Keratinocyte (primary cell): ENCODE data around the gene KCND2. TPM values are rescaled to one million over a fixed set of nuclear protein-coding genes. Genes with fewer than 3 reads are reported as not detected.

Experiments used
- DNase-seq: peaks from one replicate; pipeline ENCODE4 v3.0.0-alpha.2; 2011; ENCODE audit warnings: low read depth, missing footprints, low spot score
- FAIRE-seq: peaks from 2 replicates; lab custom pipeline; 2011; peaks lifted over from hg19 to GRCh38; lab: Jason Lieb, UNC
- H2AFZ ChIP-seq: 2 replicates; pipeline ENCODE4 v1.6.0; 2012; ENCODE audit warnings: low read length, control low read depth, inconsistent platforms; ENCODE audit not compliant: control insufficient read depth
- H3K27ac ChIP-seq: 2 replicates; pipeline ENCODE4 v1.5.1; 2011; ENCODE audit warnings: low read length; ENCODE audit not compliant: control insufficient read depth, insufficient read depth
- H3K27me3 ChIP-seq: 3 replicates; pipeline ENCODE4 v1.6.0; 2011; ENCODE audit warnings: low read length; ENCODE audit not compliant: control insufficient read depth, insufficient read depth; ENCODE audit errors: extremely low read depth
- H3K36me3 ChIP-seq, 2 experiments: 2 replicates in 1 of 2; 3 replicates in 1 of 2; pipeline ENCODE4 v1.5.1; 2011; ENCODE audit warnings: low read length in 2 of 2, mild to moderate bottlenecking in 1 of 2; ENCODE audit not compliant: control insufficient read depth in 2 of 2, insufficient read depth in 2 of 2; ENCODE audit errors: extremely low read depth in 1 of 2
- H3K4me1 ChIP-seq: 3 replicates; pipeline ENCODE4 v1.5.1; 2011; ENCODE audit warnings: low read length; ENCODE audit not compliant: control insufficient read depth, insufficient read depth; ENCODE audit errors: extremely low read depth
- H3K4me2 ChIP-seq: 3 replicates; pipeline ENCODE4 v1.6.0; 2011; ENCODE audit warnings: low read depth, low read length; ENCODE audit not compliant: control insufficient read depth, insufficient read depth; ENCODE audit errors: extremely low read depth
- H3K4me3 ChIP-seq, 3 experiments: fragments of 200-600 bp in 1 of 3; sonication (generic) in 1 of 3; 2 replicates in 2 of 3; 3 replicates in 1 of 3; pipeline ENCODE4 v1.5.1; 2011 to 2016; ENCODE audit warnings: low read length in 3 of 3, mild to moderate bottlenecking in 3 of 3, control low read depth in 2 of 3, inconsistent platforms in 1 of 3, low read depth in 1 of 3, mixed read lengths in 1 of 3, mixed run types in 1 of 3, moderate library complexity in 1 of 3; ENCODE audit not compliant: control insufficient read depth in 2 of 3, insufficient read depth in 2 of 3; ENCODE audit errors: extremely low read depth in 1 of 3
- H3K79me2 ChIP-seq: 2 replicates; pipeline ENCODE4 v1.6.0; 2012; ENCODE audit warnings: low read length; ENCODE audit not compliant: control insufficient read depth, insufficient read depth
- H3K9ac ChIP-seq: 3 replicates; pipeline ENCODE4 v1.6.0; 2011; ENCODE audit warnings: low read length; ENCODE audit not compliant: control insufficient read depth, insufficient read depth; ENCODE audit errors: extremely low read depth
- H3K9me1 ChIP-seq: 3 replicates; pipeline ENCODE4 v1.6.0; 2011; ENCODE audit warnings: low read length; ENCODE audit not compliant: control insufficient read depth, insufficient read depth; ENCODE audit errors: extremely low read depth
- H3K9me3 ChIP-seq: 2 replicates; pipeline ENCODE4 v1.5.1; 2012; ENCODE audit warnings: low read depth, low read length; ENCODE audit not compliant: control insufficient read depth
- H4K20me1 ChIP-seq: 3 replicates; pipeline ENCODE4 v1.6.0; 2011; ENCODE audit warnings: low read length; ENCODE audit not compliant: control insufficient read depth, insufficient read depth; ENCODE audit errors: extremely low read depth
- EZH2 ChIP-seq: IDR thresholded peaks from one replicate; pipeline ENCODE4 v1.6.1; 2012; ENCODE audit warnings: inconsistent platforms, mild to moderate bottlenecking, low read length, moderate library complexity
- dilution Hi-C: fragments of 300-500 bp; cut with MboI; formaldehyde crosslinking; loops from one replicate; pipeline ENCODE4 v1.7.0; 2020; ENCODE audit warnings: low sequenced_read_pairs; ENCODE audit not compliant: extremely low pct_ligation_motif_present
- polyA plus RNA-seq, 5 experiments: library from polyadenylated mRNA; depleted of rRNA in 3 of 5; stranded (reverse) in 3 of 5; stranded (forward) in 1 of 5; unstranded in 1 of 5; fragments of >200 nt; gene quantifications; 1 replicate in 1 of 5; 2 replicates in 3 of 5; 3 replicates in 1 of 5; pipeline versions ENCODE4 v1.2.1 to v1.2.3, GENCODE V29; 2011 to 2012; ENCODE audit warnings: missing spikeins in 2 of 5, low read depth in 1 of 5, low replicate concordance in 1 of 5
- TF ChIP-seq, protein P1 (sequence below), 3 experiments: IDR thresholded peaks in 1 of 3; conservative IDR thresholded peaks in 1 of 3; optimal IDR thresholded peaks in 1 of 3; 2 replicates in 2 of 3; 3 replicates in 1 of 3; pipeline versions ENCODE3 to v1.5.1; 2011; ENCODE audit warnings: low read length in 3 of 3, mild to moderate bottlenecking in 3 of 3, moderate library complexity in 2 of 3, control low read depth in 1 of 3, inconsistent platforms in 1 of 3; ENCODE audit not compliant: insufficient read depth in 2 of 3; ENCODE audit errors: extremely low read depth in 1 of 3

The KCND2 gene
- polyA plus RNA-seq, 1 donor (not counting 4 experiments of a cell fraction or from before 2014, with no cell fraction given) = not detected

DNA sequence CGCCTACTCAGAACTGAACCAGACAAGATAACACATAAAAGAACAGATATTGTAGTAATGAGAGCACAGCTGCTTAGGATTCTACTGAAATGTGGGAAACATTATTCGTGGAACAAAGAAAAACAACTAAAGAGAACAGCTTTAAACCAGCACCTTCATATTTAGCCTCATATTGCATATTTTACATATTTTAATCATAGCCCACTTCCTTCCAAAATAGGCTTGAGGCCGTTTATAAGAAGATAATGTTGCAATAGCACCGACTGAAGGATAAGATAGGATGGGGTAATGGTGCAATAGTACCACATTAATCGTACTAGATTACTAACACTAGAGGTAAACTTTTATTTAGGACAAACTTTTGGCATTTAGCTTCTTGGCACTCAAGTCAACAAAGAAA lies 71.3 kb downstream of the KCND2 start:
- Histone ChIP-seq H3K9ac (no peak overlapping the region), H2AFZ (no peak overlapping the region), H3K4me2 (no peak overlapping the region), H3K9me1 (no peaks in the 10 kb centered on the region), H4K20me1 (no peaks in the 10 kb centered on the region), H3K36me3 (no peaks in the 10 kb centered on the region), H3K27me3 (no peaks in the 10 kb centered on the region), H3K27ac (no peak overlapping the region), H3K9me3 (no peaks in the 10 kb centered on the region), H3K4me1 (no peaks in the 10 kb centered on the region), H3K79me2 (no peaks in the 10 kb centered on the region), H3K4me3 (no peak overlapping the region)
- dilution Hi-C loops = no loop called here
- TF ChIP-seq, protein P1, sequence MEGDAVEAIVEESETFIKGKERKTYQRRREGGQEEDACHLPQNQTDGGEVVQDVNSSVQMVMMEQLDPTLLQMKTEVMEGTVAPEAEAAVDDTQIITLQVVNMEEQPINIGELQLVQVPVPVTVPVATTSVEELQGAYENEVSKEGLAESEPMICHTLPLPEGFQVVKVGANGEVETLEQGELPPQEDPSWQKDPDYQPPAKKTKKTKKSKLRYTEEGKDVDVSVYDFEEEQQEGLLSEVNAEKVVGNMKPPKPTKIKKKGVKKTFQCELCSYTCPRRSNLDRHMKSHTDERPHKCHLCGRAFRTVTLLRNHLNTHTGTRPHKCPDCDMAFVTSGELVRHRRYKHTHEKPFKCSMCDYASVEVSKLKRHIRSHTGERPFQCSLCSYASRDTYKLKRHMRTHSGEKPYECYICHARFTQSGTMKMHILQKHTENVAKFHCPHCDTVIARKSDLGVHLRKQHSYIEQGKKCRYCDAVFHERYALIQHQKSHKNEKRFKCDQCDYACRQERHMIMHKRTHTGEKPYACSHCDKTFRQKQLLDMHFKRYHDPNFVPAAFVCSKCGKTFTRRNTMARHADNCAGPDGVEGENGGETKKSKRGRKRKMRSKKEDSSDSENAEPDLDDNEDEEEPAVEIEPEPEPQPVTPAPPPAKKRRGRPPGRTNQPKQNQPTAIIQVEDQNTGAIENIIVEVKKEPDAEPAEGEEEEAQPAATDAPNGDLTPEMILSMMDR (optimal IDR thresholded peaks at IDR 0.05 in 1 of 3, IDR thresholded peaks at IDR 0.05 in 1 of 3, conservative IDR thresholded peaks at IDR 0.05 in 1 of 3; ENCODE audit: extremely low read depth in 1 of 3, insufficient read depth in 2 of 3, low read length in 3 of 3) = no peak
- no peak for TF ChIP-seq EZH2
- DNase-seq (no peak), FAIRE-seq (no peak)

DNA sequence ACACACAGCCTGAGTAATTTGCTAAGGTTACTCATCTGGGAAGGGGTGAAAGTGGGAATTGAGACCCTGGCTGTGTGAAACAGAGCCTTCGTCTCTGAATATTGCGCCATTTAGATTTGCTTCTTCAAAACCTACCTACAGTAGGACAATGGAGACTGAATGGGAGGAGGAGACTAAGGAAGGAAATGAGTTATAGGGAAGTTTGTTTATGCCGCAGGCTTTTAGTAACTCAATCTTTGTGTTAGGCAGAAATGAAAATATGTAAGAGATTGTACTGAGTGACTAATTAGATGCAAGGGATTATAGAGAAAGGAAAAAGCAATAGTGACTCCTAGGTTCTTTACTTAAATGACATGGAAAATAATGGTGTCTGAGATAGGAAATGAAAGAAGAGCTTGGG lies 80.2 kb downstream of the KCND2 start:
- Histone ChIP-seq H3K36me3 (no peaks in the 10 kb centered on the region), H3K27me3 (no peaks in the 10 kb centered on the region), H3K4me2 (no peak overlapping the region), H3K27ac (no peak overlapping the region), H3K4me3 (no peak overlapping the region), H4K20me1 (no peaks in the 10 kb centered on the region), H3K9ac (no peak overlapping the region), H3K9me1 (no peaks in the 10 kb centered on the region), H3K9me3 (no peaks in the 10 kb centered on the region), H3K4me1 (no peaks in the 10 kb centered on the region), H2AFZ (no peak overlapping the region), H3K79me2 (no peaks in the 10 kb centered on the region)
- no peak for FAIRE-seq
- no peak for DNase-seq
- dilution Hi-C loops = no loop called here
- TF ChIP-seq, protein P1 (optimal IDR thresholded peaks at IDR 0.05 in 1 of 3, IDR thresholded peaks at IDR 0.05 in 1 of 3, conservative IDR thresholded peaks at IDR 0.05 in 1 of 3; ENCODE audit: extremely low read depth in 1 of 3, insufficient read depth in 2 of 3, low read length in 3 of 3) = no peak
- no peak for TF ChIP-seq EZH2
